Measurements from ENCODE around the gene WDCP.
A peak's percentile ranks its signal among the peaks of the same experiment; 100 is the strongest.
"Not testable (repeated sequence)": the region's sequence is repeated elsewhere in the genome, so short reads cannot be mapped to it uniquely, and the experiment has no call there.

WDCP gene

GRCh38 chr2:24049485-24050021 lies 2.4 kb upstream of the WDCP start, which contains the start of gene FKBP1B:
FKBP1B (plus strand) TSS chr2:24049741; CDS start chr2:24049850, 109 bp downstream.
- H3K4me3 ChIP-seq (ENCODE audit: control insufficient read depth, low read depth, low read length), result peak within 1 kb of the TSS; percentile 68

GRCh38 chr2:24048769-24049484 lies 1.7 kb upstream of the WDCP start:
- TF ChIP-seq CTCF (conservative IDR thresholded peaks at IDR 0.05; ENCODE audit: control insufficient read depth, insufficient read depth, low read depth, low read length), result no peak
- no peak for DNase-seq (ENCODE audit: low read depth)
- H3K4me3 ChIP-seq (ENCODE audit: control insufficient read depth, low read depth, low read length), result peak overlapping the region; percentile 68

More at GRCh38 chr2:24049485-24050021, 2.4 kb upstream of the WDCP start, which contains the start of gene FKBP1B:
- TF ChIP-seq CTCF (conservative IDR thresholded peaks at IDR 0.05; ENCODE audit: control insufficient read depth, insufficient read depth, low read depth, low read length), result no peak
- DNase-seq (ENCODE audit: low read depth), result peak; percentile 61

- no peak for TF ChIP-seq CTCF (conservative IDR thresholded peaks at IDR 0.05; ENCODE audit: control insufficient read depth, insufficient read depth, low read depth, low read length)
- no peak for DNase-seq (ENCODE audit: low read depth)
- no peak overlapping the region for H3K4me3 ChIP-seq (ENCODE audit: control insufficient read depth, low read depth, low read length)
These were observed 477 bp upstream of the WDCP start for GRCh38 chr2:24047703-24048033.

GRCh38 chr2:24046599-24046929 lies 627 bp downstream of the WDCP start:
- peak overlapping the region; percentile 96 for H3K4me3 ChIP-seq (ENCODE audit: control insufficient read depth, low read depth, low read length)
- DNase-seq (ENCODE audit: low read depth), result peak; percentile 10
- TF ChIP-seq CTCF (conservative IDR thresholded peaks at IDR 0.05; ENCODE audit: control insufficient read depth, insufficient read depth, low read depth, low read length), result no peak

- no peak for TF ChIP-seq CTCF (conservative IDR thresholded peaks at IDR 0.05; ENCODE audit: control insufficient read depth, insufficient read depth, low read depth, low read length)
- DNase-seq (ENCODE audit: low read depth), result no peak
- peak overlapping the region; percentile 96 for H3K4me3 ChIP-seq (ENCODE audit: control insufficient read depth, low read depth, low read length)
These were observed 1.4 kb downstream of the WDCP start for GRCh38 chr2:24045511-24046508.

GRCh38 chr2:24043133-24043532 lies 4.1 kb downstream of the WDCP start:
- not testable (repeated sequence) for H3K4me3 ChIP-seq (ENCODE audit: control insufficient read depth, low read depth, low read length); DNase-seq (ENCODE audit: low read depth)

- no peak overlapping the region for H3K4me3 ChIP-seq (ENCODE audit: control insufficient read depth, low read depth, low read length)
- DNase-seq (ENCODE audit: low read depth), result no peak
- no peak for TF ChIP-seq CTCF (conservative IDR thresholded peaks at IDR 0.05; ENCODE audit: control insufficient read depth, insufficient read depth, low read depth, low read length)
These were observed 6.7 kb downstream of the WDCP start for GRCh38 chr2:24040511-24040910.

Data from fibroblast of mammary gland (primary cell).